ENCODE measurements around the gene PAXIP1.

DNA sequence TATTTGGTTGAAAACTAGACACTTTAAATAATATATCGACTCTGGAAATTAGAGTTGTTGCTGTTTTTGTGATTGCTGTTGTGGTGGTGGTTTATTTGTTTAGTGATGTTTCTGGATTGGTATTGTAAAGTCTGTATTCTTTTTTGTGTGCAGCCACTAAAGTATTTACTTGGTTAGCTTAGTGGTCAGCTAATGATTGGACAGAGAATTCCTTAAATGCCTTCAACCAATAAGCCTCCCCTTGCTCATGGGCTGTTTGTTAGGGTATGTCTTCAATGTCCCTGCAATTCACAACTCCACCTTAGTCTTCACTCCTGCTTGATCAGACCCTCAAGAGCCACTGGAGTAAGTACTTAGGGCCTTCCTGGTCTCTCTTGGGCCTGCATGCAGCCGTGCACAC is 71.0 kb downstream of the PAXIP1 start:
- TF ChIP-seq, protein P1, sequence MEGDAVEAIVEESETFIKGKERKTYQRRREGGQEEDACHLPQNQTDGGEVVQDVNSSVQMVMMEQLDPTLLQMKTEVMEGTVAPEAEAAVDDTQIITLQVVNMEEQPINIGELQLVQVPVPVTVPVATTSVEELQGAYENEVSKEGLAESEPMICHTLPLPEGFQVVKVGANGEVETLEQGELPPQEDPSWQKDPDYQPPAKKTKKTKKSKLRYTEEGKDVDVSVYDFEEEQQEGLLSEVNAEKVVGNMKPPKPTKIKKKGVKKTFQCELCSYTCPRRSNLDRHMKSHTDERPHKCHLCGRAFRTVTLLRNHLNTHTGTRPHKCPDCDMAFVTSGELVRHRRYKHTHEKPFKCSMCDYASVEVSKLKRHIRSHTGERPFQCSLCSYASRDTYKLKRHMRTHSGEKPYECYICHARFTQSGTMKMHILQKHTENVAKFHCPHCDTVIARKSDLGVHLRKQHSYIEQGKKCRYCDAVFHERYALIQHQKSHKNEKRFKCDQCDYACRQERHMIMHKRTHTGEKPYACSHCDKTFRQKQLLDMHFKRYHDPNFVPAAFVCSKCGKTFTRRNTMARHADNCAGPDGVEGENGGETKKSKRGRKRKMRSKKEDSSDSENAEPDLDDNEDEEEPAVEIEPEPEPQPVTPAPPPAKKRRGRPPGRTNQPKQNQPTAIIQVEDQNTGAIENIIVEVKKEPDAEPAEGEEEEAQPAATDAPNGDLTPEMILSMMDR (conservative IDR thresholded peaks at IDR 0.05 in 1 of 2, IDR thresholded peaks at IDR 0.05 in 1 of 2; ENCODE audit: extremely low read depth in 1 of 2, insufficient read depth in 1 of 2, low read depth in 1 of 2, low read length in 2 of 2), result no peak
- no peak for TF ChIP-seq EZH2 (IDR thresholded peaks at IDR 0.05; ENCODE audit: borderline replicate concordance, low read length)
